Stimulated activated CD4-positive, alpha-beta T cell treated with anti-CD3 and anti-CD28 coated beads, Interleukin-15, amount 100 ng/mL, for 1 hour (primary cell): Measurements from ENCODE around the gene SLC6A13.
"Not testable (repeated sequence)": the region's sequence is repeated elsewhere in the genome, so short reads cannot be mapped to it uniquely, and the experiment has no call there.

ENCODE experiments used
- DNase-seq, 2 donors: peaks; one replicate each; pipeline ENCODE4 v3.0.0-alpha.2; 2020; ENCODE audit warnings: low read depth in 1 of 2, low spot score in 1 of 2

Gene SLC6A13

DNA sequence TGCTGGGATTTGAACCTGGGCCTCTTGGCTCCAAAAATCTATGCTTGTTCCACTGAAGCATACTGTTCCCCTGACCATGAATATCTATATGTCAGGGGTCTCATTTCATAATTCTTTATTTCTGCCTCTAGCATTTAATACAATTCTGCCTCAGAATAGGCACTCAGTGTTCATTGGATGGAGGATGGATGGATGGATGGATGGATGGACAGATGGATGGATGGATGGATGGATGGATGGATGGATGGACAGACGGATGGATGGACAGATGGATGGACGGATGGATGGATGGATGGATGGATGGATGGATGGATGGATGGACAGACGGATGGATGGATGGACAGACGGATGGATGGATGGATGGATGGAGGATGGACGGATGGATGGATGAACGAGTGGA is 45.6 kb downstream of the SLC6A13 start:
- DNase-seq = not testable (repeated sequence)

DNA sequence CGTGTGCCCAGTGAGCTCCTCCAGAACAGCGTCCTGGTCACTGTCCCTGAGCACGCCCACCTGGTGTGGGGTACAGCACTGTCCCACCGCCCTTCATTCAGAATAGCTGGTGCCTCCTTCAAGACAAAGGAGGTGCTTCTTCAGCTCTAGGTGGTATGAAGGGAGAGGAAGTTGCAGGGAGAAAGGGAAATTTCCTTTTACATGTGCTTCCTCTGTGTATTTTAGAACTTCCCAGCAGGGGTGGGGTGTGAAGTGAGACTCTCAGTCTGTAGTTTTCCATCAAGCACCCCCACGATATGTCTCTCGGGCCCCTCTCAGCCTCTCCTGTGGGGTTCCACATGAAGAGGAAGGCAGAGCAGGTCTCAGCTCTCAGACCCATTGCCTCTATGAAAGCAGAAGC is 47.5 kb downstream of the SLC6A13 start:
- no peak for DNase-seq

DNA sequence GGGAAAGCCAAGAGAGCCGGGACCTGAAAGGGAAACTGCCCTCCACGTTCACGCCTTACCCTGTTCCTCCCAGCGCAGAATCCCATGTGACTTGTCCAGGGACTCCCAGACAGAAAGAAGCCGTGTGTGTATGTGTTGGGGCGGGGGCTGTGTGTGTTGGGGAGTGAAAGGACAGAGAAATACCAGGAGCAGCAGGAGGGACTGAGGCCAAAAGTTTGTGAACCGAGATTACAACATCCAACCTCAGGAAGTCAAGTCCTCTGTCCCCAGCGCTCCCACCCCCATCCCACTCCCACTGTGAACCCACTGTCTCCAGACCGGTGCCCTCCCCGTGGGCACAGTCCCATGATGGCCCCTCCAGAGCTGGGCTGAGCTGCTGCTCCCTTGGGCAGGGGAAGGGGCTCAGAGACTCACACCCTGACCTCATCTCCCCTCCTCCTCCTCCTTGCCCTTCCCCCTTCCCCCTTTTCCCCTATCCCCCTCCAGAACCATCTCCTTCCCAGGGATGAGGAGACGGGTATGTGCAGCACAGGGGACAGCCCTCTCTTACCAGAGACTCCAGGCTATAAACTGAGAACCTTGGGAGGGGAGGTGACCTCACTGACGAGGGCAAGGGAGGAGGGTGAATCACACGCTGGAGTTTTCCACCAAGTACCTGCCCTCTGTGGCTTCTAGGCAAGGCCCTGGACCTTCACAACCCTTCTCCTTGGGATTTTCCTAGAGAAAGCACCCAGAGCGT is 48.5 kb downstream of the SLC6A13 start, which contains the start of gene SLC6A12:
TSS of gene SLC6A12 (minus strand) at position 155 of the 739 bp plus-strand sequence. CDS start 4,171 bp downstream, outside the sequence.
- no peak for DNase-seq

DNA sequence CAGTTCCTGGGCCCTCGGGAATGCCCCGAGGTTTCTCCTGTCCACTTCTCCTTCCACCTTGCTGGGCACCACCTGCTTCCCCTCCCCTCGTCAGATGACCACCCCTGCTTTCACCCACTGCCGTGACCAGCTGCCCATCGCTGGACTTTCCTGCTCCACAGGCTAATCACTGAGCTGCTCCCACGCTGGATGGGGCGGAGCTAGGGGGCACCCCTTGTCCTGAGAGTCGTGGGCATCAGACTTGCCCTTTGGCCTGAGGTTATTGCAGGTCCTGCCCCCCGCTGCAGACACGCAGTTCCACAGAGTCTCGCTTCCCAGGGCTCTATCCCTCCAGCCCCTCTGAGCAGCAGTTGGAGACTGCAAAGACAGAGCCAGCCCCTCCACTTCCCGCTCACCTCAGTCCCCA is 49.1 kb downstream of the SLC6A13 start:
- DNase-seq = no peak

DNA sequence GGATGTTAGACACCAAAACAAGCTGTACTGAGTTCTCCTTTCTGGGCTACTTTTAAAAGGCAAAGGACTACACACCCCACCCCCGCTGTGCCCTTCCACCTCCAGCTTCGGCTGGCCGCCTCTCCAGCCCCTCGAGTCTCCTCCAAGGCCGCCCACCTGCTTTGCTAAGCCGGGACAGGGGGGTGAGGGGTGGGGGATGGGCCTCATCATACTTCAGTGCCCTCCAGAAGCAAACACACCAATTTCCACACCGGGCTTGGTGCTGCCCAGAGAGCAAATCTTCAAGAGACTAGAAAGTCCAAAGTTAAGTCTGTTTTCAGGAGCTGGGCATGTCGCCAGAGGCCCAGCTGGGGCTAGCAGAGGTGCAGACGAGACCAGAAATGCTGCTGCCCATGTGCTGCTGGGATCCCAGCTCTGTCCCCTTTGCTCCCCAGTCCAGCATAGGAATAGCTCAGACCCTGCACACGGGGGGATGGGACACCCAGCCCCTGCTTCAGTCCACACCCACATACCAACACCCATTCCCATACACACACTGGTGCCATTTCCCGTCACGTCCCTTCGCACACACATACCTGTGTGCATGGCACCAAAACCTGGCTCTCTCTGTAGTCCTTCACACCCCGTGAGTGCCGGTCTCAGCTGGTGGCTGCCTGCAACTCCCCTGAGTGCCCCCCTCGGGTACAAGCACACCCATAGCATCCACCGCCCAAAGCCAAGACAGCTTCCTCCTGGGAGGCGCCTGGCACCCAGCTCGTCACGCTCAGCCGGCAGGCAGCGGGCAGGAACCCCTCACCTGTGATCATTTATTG is 49.7 kb downstream of the SLC6A13 start:
- no peak for DNase-seq

DNA sequence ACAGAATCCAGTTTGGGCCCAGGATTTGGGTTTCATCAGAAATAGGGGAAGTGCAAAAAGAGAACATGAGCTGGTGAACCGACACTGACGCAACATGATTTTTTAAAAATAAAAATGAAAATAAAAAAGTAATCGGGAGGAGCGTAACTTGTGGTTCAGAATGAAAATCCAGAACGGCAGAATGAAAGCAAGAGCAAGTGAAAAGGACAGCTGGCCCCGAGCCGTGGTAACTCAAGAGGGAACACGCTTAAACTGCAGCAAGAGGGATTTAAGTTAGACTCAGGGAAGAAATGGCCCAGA is 50.3 kb downstream of the SLC6A13 start:
- no peak for DNase-seq

DNA sequence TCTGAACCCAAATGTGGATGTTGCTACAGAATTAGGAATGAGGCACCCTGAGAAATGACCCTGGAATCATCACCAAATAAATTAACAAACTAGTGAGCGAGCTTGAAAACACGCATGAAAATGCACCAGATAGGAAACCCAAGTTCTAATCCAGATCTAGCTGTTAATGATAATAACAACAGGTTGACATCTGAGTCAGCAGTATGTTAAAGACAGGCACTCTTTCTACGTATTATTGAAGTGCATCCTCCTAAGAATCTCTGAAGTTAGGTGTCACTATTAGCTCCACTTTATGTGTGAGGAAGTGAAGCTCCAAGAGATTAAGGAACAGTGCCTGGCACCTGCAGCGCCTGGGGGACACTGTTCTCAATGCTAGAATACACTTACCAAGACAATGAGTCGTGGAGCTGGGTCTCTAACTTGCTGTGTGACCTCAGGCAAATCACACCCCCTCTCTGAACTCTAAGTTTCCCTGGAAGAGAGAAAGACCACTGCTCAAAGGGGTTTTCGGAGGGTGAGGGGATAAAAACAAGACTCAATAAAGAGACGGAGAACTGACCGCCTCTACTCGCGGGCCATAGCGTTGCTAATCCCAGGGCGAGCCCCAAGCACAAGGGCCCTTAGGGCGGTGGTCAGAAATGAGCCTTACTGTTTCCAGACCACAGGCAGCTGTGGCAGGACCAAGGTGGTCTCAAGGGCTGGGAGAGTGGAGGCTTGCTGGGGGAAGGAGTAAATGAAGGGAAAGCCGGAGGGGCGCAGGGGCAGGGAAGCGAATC is 50.8 kb downstream of the SLC6A13 start:
- DNase-seq = no peak

GRCh38 chr12:211142-211465 is 51.5 kb downstream of the SLC6A13 start:
- no peak for DNase-seq

- DNase-seq = no peak
These were observed 52.1 kb downstream of the SLC6A13 start for GRCh38 chr12:210277-211141.

DNA sequence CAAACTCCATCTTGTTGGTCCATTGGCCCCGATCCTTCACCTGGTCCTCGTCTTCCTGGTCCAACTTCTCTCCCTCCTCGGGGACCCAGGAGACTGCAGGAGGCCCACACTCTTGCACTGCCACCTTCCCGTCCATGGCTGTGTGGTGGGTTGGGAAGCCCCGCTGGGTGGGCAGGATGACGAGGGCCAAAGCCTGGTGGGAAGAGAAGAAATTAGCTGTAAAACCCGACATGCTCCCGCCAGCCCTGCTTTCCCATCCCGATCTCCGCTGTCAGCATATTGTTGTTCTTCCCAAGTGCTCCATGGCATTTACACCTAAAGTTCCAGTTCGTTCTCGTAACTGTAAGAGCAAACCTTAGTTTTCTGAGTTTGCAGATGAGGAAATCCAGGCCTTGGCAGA is 52.8 kb downstream of the SLC6A13 start:
- DNase-seq = no peak

DNA sequence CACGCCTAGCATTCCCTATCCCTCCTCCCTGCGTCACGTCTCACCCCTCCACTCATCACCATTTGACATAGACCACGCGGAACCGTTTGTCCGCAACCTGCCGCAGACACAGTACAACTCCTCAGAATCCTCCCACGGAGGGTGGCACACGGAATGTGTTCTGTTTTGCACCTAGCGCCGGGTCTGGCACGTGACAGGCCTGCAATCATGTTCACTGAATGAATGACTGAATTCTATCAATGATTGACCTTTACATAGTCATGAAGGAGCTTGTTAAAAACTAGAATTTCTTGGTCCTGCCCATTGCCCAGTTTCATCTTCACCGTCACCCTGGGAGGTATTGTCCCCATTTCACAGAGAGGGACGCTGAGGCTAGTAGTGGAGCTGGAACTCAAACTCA is 53.4 kb downstream of the SLC6A13 start:
- DNase-seq = no peak

DNA sequence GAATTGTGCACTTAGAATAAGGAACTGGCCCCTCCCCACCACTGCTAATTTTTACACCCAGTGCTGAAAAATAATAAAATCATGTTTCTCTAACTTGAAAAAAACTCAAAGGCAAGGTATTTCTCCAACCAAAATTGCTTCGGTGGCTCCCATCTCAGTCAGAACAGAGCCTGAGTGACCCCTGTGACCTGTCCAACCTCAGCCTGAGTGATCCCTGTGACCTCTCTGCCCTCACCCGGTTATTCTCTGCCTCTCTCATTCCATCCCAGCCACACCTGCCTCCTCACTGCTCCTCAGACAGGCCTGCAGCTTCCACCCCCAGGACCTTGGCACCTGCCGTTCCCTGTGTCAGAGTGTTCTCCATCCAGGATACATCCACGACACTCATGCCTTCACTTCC is 53.8 kb downstream of the SLC6A13 start:
- no peak for DNase-seq

DNA sequence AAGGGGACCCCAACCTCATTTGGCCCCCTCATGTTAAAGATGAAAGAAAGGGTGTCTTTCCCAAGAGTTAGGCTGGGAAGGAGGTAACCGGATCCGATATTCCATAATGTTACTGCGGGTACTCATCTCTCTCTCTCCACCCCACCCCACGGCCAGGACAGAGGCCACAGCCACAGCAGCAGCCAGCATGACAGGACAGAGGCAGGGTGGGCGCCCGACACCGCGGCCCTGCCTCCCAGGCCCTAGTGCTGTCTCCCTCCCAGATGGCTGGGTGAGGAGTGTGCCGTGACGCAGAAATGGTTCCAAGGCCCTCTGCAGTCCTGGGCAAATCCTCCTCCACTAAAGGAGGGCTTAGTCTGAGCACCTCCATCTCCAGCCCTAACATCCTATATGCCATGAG is 54.8 kb downstream of the SLC6A13 start:
- no peak for DNase-seq

DNA sequence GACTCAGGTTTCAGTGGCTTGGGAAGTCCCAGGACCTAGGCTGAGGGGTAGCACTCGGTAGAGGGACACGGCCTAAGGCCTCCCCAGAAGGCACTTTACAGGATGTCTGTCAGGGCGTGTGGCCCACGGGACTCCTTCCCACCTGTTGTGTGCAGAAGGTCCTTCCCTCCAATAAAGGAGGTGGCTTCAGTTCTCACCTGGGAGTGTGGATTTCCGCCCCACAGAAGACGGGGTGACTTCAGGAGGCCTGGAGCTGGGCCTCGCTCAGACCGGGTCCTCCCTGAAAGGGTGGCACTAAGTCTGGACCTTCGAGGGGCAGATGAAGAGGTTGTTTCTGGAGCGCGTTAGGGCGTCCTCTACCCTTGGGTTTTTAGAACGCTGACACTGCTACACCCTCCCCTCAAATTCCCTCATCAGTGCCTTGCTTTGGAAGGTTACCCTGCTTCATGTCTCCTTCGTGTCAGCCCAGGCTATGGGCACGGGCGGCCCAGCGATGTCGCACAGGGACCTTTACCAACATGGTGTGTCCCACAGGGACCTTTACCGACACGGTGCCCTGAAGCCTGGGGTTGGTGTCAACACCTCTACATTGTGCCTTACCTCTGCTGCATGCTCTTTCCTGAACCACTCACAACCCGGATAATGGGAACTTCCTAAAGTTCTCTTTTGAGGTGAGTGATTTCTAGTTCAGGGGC is 55.7 kb downstream of the SLC6A13 start:
- no peak for DNase-seq

GRCh38 chr12:205026-205425 is 57.6 kb downstream of the SLC6A13 start:
- DNase-seq = no peak

GRCh38 chr12:204261-204678 is 58.4 kb downstream of the SLC6A13 start:
- no peak for DNase-seq

- DNase-seq = no peak
These were observed 59.0 kb downstream of the SLC6A13 start for GRCh38 chr12:203462-204260.

DNA sequence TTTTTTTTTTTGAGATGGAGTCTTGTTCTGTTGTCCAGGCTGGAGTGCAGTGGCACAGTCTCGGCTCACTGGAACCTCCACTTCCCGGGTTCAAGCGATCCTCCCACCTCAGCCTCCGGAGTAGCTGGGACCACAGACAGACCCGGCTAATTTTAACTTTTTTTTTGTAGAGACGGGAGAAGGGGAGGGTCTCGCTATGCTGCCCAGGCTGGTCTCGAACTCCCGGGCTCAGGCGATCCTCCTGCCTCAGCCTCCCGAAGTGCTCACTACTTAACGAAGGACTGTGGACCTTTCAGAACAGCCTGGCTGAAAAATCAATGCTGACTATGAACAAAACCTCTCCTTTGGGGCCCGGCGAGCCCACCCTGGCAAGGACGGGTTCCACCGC is 59.6 kb downstream of the SLC6A13 start:
- DNase-seq = no peak

DNA sequence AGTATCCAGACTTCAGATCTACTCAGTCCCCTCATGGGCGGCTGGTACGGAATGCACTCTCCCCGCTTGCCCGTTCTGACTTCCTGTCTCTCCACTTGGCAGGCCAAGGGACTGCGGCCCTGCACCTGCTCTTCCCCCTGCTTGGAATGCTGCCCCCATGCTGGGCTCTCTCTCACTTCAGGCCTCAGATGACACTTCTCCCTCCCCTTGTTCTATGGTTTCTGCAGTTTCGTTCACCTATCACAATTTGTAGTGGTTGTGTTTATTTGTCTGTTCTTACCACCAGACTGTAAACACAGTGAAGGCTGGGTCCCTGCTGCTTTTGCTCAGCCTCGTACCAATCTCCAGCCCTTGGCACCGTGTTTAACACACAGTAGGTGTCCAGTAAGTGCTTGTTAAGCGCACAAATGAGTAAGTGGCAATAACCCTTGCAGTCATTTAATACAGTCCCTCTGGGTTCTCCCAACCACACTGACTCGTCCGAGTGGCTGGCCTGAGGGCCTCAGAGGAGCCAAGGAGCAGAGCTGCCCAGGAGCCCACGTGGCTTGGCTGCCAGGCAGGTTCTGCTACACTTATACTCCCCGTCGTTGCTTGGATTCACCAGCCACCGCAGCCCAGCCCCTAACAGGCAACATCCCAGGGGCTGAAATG is 60.4 kb downstream of the SLC6A13 start:
- no peak for DNase-seq
